HG02623 (cell line): ENCODE measurements around the gene SEL1L.
"Not testable (repeated sequence)": the region's sequence is repeated elsewhere in the genome, so short reads cannot be mapped to it uniquely, and the experiment has no call there.

Experiments
- ATAC-seq: cut with Tn5 transposase; IDR thresholded peaks from one replicate; pipeline ENCODE4 v1.9.1; 2021; ENCODE audit warnings: moderate library complexity; ENCODE audit not compliant: unreplicated experiment

The SEL1L gene

GRCh38 chr14:81474685-81475324, 58.8 kb downstream of the SEL1L start:
- ATAC-seq, result no peak

GRCh38 chr14:81474148-81474492, 59.5 kb downstream of the SEL1L start:
- peak; percentile 59 for ATAC-seq

GRCh38 chr14:81473456-81474147, 60.1 kb downstream of the SEL1L start:
- ATAC-seq, result peak; percentile 26

- ATAC-seq, result no peak
Observed at GRCh38 chr14:81472096-81472800, 61.4 kb downstream of the SEL1L start.

- no peak for ATAC-seq
Observed at GRCh38 chr14:81471062-81471461, 62.6 kb downstream of the SEL1L start.

- ATAC-seq, result peak; percentile 13
Observed at GRCh38 chr14:81470557-81470826, 63.2 kb downstream of the SEL1L start.

- ATAC-seq, result no peak
Observed at GRCh38 chr14:81466854-81467253, 66.8 kb downstream of the SEL1L start.

- no peak for ATAC-seq
Observed at GRCh38 chr14:81465507-81466228, 68.0 kb downstream of the SEL1L start.

- ATAC-seq, result not testable (repeated sequence)
Observed at GRCh38 chr14:81465003-81465392, 68.7 kb downstream of the SEL1L start.

- peak; percentile 44 for ATAC-seq
Observed at GRCh38 chr14:81464253-81465002, 69.2 kb downstream of the SEL1L start.

GRCh38 chr14:81462356-81462755, 71.3 kb downstream of the SEL1L start:
- ATAC-seq, result not testable (repeated sequence)

GRCh38 chr14:81459912-81460311, 73.7 kb downstream of the SEL1L start:
- no peak for ATAC-seq

GRCh38 chr14:81458352-81458751, 75.3 kb downstream of the SEL1L start:
- ATAC-seq, result no peak

GRCh38 chr14:81455390-81455789, 78.3 kb downstream of the SEL1L start:
- ATAC-seq, result no peak

GRCh38 chr14:81454572-81455218, 79.0 kb downstream of the SEL1L start:
- peak; percentile 69 for ATAC-seq

- ATAC-seq, result peak; percentile 57
Observed at GRCh38 chr14:81453166-81453766, 80.4 kb downstream of the SEL1L start.

- ATAC-seq, result no peak
Observed at GRCh38 chr14:81452341-81453133, 81.1 kb downstream of the SEL1L start.

GRCh38 chr14:81450976-81451375, 82.7 kb downstream of the SEL1L start:
- no peak for ATAC-seq

GRCh38 chr14:81450100-81450531, 83.5 kb downstream of the SEL1L start:
- ATAC-seq, result no peak
